ENCODE data around the gene IRF3.

IRF3 gene

DNA sequence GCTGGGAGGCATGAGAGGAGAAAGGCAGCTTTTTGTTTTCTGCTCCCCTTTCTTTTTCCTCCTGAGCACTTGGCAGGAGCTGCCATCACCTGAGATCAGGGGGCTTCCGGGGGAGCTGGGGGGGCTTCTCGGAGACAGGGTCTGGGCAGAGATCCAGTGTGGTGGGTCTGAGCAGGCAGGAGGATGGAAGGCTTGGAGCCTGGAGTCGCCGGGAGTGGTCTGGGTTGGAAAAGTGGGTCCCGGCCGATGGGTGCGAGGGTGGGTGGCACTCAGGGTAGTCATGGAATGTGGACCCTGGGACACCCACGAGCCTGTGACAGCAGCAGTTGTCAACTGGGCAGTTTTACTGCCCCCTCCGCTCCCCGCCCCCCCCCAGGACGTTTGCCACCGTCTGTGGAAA is 21.5 kb upstream of the IRF3 start:
- no peak for DNase-seq (ENCODE audit: low read depth)

DNA sequence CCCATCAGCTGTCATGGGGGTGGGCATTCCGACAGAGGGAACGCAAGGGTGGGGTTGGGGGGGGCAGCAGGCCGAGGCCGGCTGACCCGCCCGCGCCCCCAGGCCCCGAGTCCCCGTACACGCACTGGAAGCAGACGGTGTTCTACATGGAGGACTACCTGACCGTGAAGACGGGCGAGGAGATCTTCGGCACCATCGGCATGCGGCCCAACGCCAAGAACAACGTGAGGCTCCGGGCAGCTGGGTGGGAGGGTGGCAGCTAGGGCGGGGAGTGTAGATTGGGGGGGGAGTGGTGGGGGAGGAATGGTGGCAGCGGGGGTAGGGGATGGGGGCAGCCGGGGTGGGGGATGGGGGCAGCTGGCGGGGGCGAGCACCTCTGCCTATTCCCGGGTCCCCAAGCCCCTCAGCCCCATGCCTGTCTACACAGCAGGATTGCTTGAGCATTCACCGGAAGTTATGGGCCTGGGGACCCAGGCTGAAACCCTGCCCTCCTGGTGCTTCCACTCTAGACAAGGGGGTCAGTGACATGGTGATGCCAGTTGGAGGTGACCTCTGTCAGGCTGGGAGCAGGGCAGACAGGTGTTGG is 20.9 kb upstream of the IRF3 start:
- DNase-seq (ENCODE audit: low read depth) = no peak

DNA sequence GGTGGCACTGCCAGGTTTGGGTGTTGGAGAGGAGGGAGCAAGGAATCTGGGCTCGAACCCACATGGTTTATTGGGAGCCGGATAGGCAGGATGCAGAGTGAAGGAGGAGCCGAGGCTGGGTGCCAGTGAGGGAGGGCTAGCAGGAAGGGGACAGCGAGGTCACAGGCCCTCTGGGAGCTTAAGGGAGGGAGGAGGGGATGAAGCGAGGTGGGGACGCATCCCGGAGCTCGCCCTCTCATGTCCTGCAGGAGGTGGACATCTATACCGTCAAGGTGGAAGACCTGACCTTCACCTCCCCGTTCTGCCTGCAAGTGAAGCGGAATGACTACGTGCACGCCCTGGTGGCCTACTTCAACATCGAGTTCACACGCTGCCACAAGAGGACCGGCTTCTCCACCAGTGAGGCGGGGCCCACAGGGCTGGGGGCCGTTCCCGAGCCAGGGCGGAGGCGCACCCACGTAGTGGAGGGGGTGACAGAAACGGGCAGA is 20.2 kb upstream of the IRF3 start:
- no peak for DNase-seq (ENCODE audit: low read depth)

DNA sequence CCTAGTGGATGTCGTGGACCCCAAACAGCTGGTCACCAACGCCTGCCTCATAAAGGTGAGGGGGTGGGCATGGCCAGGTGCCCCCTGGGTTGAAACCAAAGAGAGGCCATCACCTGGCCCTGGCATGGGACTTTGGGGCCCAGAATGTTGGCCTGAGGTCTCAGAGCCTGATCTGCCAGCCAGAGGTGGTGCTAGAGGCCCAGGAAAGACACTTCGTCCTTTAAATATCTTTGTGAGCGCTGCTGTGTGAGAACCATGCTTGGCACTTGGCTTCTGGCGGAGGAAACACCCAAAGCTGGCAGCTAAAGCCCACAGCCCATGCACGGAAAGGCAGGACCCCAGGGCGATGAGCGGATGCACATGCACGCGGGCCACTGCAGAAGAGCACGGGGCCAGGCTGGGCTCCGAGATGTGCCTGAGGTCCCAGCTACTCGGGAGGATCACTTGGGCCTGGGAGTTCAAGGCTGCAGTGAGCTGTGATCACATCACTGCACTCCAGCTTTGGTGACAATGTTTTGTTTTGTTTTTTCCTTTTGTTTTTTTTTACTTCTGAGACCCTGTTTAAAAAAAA is 19.4 kb upstream of the IRF3 start:
- no peak for DNase-seq (ENCODE audit: low read depth)

DNA sequence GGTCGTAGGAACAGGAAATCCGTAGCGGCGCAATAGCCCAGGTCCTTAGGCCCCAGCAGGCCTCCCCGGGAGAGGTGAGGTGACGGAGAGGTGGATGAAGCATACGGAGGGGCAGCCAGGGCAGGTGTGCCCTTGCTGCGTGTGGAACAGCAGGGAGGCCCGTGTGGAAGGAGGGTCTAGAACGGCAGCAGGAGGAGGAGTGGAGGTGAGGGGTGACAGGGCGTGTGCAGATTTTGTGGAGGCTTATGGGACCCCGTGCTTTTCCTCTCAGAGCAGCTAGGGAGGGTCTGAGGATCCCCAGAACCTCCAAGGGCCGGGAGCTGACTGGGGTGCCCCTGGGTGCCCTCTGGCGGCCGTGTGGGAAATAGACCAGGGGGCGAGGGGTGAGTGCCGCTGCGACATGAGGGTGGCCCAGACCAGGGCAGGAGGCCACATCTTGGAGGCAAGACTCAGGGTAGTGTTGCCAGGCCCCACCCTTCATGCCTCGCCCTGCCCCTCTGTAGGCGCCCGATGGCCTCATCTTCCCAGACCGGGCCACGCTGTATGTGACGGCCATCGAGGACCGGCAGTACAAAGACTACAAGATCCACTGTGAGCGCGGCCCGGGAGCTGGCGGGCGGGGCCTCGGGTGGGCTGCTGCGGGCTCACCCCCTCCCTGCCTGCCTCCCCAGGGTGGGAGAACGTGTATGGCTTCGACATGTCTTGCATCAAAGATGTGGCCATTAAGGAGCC is 18.8 kb upstream of the IRF3 start:
- no peak for DNase-seq (ENCODE audit: low read depth)

DNA sequence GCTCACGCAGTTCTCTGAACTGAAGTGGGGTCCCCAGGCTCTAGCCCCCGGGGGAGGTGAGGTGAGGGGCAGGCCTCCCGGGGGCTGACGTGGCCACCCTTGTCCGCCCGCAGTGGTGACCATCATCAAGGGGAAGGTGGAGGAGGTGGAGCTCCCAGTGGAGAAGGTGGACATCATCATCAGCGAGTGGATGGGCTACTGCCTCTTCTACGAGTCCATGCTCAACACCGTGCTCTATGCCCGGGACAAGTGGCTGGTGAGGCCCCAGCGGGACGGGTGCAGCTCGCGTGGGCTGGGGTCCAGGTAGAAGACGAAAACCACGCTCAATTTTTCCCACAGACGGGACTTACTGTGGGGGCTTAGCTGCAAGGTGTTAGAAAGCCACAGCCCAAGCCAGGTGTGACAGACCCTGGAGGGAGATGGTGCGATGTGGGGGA is 18.2 kb upstream of the IRF3 start:
- DNase-seq (ENCODE audit: low read depth) = no peak

- no peak for DNase-seq (ENCODE audit: low read depth)
Measured at GRCh38 chr19:49682274-49682673, 16.6 kb upstream of the IRF3 start.

DNA sequence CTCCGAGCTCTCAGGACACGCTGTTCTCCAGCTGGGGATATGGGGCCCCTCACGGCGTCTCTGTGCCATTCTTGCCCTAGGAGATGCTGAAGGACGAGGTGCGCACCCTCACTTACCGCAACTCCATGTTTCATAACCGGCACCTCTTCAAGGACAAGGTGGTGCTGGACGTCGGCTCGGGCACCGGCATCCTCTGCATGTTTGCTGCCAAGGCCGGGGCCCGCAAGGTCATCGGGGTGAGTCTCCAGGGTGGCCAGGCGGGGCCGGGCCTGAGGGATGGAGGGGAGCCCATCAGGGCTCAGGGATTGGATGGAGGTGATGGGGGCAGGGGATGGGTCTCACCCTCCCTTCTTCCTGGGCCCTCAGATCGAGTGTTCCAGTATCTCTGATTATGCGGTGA is 16.2 kb upstream of the IRF3 start:
- no peak for DNase-seq (ENCODE audit: low read depth)

- DNase-seq (ENCODE audit: low read depth) = peak; percentile 95
Measured at GRCh38 chr19:49680421-49681351, 15.0 kb upstream of the IRF3 start.

DNA sequence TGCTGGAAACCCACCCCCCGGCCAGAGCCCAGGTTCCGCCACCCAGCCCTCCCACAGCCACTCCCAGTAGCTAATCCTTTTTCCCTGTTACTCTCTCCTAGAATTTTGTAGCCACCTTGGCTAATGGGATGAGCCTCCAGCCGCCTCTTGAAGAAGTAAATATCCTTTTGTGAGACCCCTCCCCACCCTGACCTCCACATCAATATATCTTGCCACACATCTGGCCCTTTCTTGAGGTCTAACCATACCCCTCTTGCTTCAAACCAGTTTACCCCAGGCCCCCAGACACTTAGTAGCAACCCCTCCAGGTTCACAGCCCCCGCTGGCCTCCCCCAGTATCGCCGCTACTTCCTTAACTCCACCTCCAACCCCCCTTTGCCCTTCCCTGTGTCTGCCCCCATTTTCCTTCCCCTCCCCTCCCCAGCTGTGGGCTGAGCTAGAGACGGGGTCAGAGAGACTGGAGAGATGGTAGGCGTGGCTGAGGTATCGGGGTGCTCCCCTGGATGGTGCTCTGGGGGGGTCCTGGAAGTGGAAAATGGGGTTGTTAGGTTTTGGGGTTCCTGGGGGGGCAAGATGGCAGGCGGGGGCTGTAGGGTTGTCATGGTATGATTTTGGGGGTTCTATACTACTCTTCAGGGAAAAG is 14.2 kb upstream of the IRF3 start:
- DNase-seq (ENCODE audit: low read depth) = no peak

GRCh38 chr19:49678985-49679770 is 13.5 kb upstream of the IRF3 start:
- DNase-seq (ENCODE audit: low read depth) = no peak

DNA sequence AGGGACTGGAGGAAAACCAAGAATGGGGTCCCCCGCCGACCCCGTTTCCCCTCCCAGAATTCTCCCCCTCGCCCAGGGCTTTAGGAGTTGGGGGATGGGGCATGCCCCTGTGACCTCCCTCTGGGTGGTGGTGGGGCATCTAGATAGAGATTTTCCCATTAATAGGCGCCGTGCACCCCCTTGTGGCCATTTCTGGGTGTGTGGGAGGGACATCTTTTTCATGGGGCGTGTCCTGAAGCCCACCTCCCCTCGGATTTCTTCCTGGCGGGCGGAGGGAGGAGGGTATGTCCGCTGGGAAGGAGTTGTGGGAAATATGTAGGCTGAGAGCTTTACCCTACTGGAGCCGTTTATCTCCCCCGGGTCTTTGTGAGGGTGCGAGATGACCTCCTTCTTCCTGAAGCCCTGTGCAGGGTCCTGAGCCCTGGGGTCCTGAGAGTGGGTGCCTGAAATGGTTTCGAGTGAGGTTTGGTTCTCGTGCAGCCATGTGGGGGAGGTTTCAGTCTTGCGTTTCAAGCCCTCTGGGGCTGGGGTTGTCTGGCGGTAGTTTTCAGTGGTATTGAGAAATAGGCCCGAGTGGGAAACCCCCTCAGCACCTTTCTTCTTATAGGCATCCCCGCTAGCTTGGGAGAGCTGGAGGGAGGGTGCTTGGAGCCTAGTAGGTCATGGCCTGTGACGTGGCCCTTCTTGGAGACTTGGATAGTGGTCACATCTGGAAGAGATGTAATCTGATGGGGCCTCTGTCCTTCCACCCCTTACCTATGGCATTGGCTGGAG is 12.4 kb upstream of the IRF3 start:
- DNase-seq (ENCODE audit: low read depth) = peak; percentile 76

GRCh38 chr19:49677231-49677900 is 11.7 kb upstream of the IRF3 start, which contains the start of gene PRMT1:
Gene PRMT1, plus strand, starts transcription at chr19:49677271. Its CDS starts 10 bp downstream, at chr19:49677281.
- peak; percentile 24 for DNase-seq (ENCODE audit: low read depth)

DNA sequence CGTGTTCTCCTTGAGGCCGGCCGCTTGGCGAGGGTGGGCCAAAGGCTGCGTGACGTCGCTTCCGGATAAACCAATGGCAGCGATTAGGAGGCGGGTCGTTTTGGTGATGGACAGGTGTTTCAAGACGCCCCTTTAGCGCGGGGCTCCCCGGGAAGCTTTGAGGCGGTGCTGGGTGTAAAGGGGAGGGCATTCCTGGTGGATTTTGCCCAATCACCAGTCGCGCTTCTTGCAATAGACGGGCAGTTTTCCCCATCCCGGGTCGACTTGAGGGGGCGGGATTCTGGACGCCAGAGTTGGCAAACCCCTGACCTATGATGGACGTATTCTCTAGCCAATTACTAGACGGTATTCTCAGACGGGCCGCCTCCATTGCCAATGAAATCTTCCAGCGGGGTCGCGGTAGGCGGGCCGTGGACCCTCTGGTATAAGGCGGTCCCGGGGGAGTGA is 11.2 kb upstream of the IRF3 start:
- DNase-seq (ENCODE audit: low read depth) = peak; percentile 97

GRCh38 chr19:49676136-49676783 is 10.6 kb upstream of the IRF3 start:
- no peak for DNase-seq (ENCODE audit: low read depth)

GRCh38 chr19:49672131-49672919 is 6.7 kb upstream of the IRF3 start:
- DNase-seq (ENCODE audit: low read depth) = peak; percentile 58

DNA sequence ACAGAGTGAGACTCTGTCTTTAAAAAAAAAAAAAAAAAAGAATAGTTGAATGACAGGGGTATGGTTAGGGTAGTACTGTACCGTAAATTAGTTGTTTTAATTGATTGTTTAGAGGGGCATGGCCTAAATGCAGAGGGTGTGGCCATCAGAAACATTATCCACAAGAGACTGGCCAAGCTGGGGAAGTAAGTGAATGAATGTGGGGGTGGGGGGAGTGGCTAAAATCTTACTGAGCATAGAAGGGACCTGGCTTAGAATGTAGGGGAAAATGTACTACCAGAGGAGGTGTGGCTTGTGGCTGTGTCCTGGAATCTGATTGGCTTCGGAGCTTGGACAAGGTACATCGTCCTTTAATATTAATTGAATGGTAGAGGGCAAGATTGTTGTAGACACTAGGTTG is 3.9 kb upstream of the IRF3 start:
- no peak for DNase-seq (ENCODE audit: low read depth)

DNA sequence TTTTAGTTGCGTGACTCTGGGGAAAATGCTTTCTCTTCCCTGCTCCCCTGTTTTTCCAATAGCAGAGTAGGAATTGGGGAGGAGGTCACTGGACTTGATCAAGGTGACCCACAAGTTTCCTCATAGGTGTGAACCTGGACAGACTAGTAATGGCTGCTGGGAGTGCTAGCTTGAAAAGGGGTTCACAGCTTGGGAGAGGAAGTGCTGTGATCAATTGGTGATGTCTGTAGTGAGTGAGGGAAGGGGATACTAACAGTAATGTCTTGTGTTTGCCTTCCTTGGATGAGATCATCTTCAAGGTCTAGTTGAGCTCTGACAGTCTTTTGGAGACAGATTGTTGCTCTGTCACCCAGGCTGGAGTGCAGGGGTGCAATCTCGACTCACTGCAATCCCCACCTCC is 1.8 kb upstream of the IRF3 start:
- no peak for DNase-seq (ENCODE audit: low read depth)

All from activated gamma-delta T cell treated with anti-CD3 and anti-CD28 coated beads, Interleukin-2, amount 50 U/mL, for 16 hours (primary cell).